Lower leg skin (tissue), 3 donors: ENCODE results near the gene GAS7.

Experiments used
- CTCF ChIP-seq, 3 donors: fragments of 450-650 bp; IDR thresholded peaks; one replicate each; pipeline ENCODE4 v1.5.1; 2016; ENCODE audit warnings: antibody characterized with exemption in 3 of 3, mild to moderate bottlenecking in 3 of 3, moderate library complexity in 2 of 3
- POLR2A ChIP-seq, 2 donors: fragments of 450-650 bp; IDR thresholded peaks; one replicate each; pipeline ENCODE4 v1.6.1; 2016 to 2017; ENCODE audit warnings: antibody characterized with exemption in 2 of 2, mild to moderate bottlenecking in 1 of 2, moderate library complexity in 1 of 2

- TF ChIP-seq CTCF (IDR thresholded peaks at IDR 0.05) (no peak), POLR2A (IDR thresholded peaks at IDR 0.05) (no peak)
These were observed 25.6 kb downstream of the GAS7 start for GRCh38 chr17:10172778-10173177.
